Measurements from ENCODE around the gene OR51B6. TPM values are rescaled to one million over a fixed set of nuclear protein-coding genes. Genes with fewer than 3 reads are reported as not detected.
"Not testable (repeated sequence)": the region's sequence is repeated elsewhere in the genome, so short reads cannot be mapped to it uniquely, and the experiment has no call there.

OR51B6 gene
- total RNA-seq, 2 experiments from 2014 or later, result not detected

DNA sequence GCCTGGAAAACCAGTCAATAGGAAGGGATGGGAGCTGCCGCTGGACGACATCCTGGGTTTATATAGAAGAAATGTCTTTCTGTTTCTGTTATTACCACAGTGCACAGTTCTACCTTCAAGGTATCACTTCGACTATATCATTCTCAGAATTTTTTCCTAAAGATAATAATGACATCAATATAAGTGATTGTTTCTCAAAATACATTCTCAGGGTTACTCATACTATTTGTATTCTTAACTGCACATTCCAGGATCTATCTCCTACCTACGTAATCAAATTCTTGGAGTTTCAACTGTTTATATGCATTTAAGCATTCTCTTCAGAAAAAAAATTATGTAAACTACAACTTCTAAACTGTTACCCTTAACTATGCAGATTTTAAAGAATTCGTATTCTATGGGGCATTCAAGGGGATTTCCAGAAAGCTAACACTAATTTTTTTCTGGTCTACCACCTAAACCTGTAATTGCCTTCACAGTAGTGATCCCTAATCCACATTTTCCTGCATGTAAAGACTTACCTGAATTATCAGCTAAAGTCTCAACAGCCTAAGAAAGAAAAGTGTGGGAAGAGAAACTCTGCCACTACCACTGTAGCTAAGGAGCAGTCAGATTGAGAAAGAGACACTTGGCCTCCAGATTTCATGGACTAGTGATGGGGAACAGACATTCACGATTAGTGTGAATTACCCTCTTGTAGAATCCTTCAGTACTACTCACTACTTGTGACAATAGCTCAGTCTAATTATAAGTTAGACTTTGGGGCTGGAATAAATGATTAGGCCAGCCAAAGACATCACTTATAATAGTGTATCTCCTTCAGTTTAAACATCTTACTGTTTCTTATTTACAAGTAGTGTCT lies 7.6 kb upstream of the OR51B6 start, which contains the start of gene OR51B5:
OR51B5 (minus strand) TSS at position 51 of the 862 bp plus-strand sequence; CDS start at position 51, 0 bp downstream.
- H3K4me3 Mint-ChIP-seq, result no peak within 1 kb of the TSS
- CTCF ChIA-PET, result no interaction called here
- ATAC-seq (no peak), DNase-seq (no peak)
- no peak within 1 kb of the TSS for H3K27ac Mint-ChIP-seq
- H3K4me1 Mint-ChIP-seq, result no peaks in the 10 kb centered on the region
- H3K9me3 Mint-ChIP-seq (ENCODE audit: low read depth), result no peaks in the 10 kb centered on the region
- no peaks in the 10 kb centered on the region for H3K36me3 Mint-ChIP-seq
- no peaks in the 10 kb centered on the region for H3K27me3 Mint-ChIP-seq

DNA sequence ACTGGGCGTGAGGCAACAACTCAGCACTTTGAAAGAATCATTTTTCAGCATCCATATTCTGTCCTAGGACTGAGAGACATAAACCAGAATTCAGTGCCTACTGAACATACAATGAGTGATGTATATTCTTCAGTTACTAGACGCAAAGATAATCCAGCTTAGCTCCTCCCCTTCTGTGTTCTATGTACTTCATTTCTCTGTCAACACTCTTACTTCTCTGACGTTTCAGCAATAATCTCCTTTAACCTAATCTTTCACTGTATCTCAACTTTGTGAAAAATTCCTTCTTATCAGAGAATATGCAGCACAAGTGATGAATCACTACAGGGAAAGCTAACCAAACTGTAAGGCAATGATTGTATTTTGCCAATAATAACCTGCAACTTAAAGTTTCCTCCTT lies 5.5 kb upstream of the OR51B6 start:
- DNase-seq (no peak), ATAC-seq (no peak)
- Mint-ChIP-seq H3K27ac (no peak overlapping the region), H3K36me3 (no peaks in the 10 kb centered on the region), H3K9me3 (ENCODE audit: low read depth) (no peaks in the 10 kb centered on the region), H3K27me3 (no peaks in the 10 kb centered on the region), H3K4me1 (no peaks in the 10 kb centered on the region), H3K4me3 (no peak overlapping the region)
- CTCF ChIA-PET, result no interaction called here

GRCh38 chr11:5348551-5349194 lies 2.6 kb upstream of the OR51B6 start:
- H3K4me3 Mint-ChIP-seq, result no peak overlapping the region
- H3K27ac Mint-ChIP-seq, result no peak overlapping the region
- no peaks in the 10 kb centered on the region for H3K9me3 Mint-ChIP-seq (ENCODE audit: low read depth)
- CTCF ChIA-PET, result no interaction called here
- no peak for DNase-seq
- H3K4me1 Mint-ChIP-seq, result no peaks in the 10 kb centered on the region
- no peaks in the 10 kb centered on the region for H3K27me3 Mint-ChIP-seq
- ATAC-seq, result no peak
- no peaks in the 10 kb centered on the region for H3K36me3 Mint-ChIP-seq

DNA sequence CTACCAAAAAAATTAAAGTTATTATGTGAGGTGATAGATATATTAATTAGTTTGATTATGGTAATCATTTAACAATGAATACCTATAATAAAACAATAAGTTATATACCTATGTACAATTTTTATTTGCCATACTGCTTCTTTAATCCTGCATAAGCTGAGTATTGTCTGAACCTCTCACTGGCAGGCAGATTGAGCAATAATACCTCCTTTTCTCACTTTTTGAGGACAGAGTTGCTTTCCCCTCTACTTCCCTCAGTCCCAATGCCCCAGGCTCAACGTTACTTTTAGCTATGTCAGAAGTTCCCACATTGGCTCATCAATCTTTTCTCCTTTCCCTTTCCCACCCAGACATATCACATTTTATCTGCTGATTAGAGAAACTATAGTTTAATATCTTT lies 1.8 kb upstream of the OR51B6 start:
- CTCF ChIA-PET, result no interaction called here
- Mint-ChIP-seq H3K9me3 (ENCODE audit: low read depth) (no peaks in the 10 kb centered on the region), H3K4me3 (no peak overlapping the region), H3K36me3 (no peaks in the 10 kb centered on the region), H3K27me3 (no peaks in the 10 kb centered on the region), H3K27ac (no peak overlapping the region), H3K4me1 (no peaks in the 10 kb centered on the region)
- DNase-seq (no peak), ATAC-seq (no peak)

- H3K27me3 Mint-ChIP-seq; H3K4me3 Mint-ChIP-seq; H3K9me3 Mint-ChIP-seq (ENCODE audit: low read depth); ATAC-seq; H3K27ac Mint-ChIP-seq; DNase-seq; H3K36me3 Mint-ChIP-seq; H3K4me1 Mint-ChIP-seq; CTCF ChIA-PET: not testable (repeated sequence)
Measured at GRCh38 chr11:5356031-5356430, 4.7 kb downstream of the OR51B6 start.

GRCh38 chr11:5362017-5362625 lies 10.8 kb downstream of the OR51B6 start:
- no peak for DNase-seq
- Mint-ChIP-seq H3K4me1 (no peaks in the 10 kb centered on the region), H3K36me3 (no peaks in the 10 kb centered on the region), H3K27ac (no peak overlapping the region), H3K27me3 (no peaks in the 10 kb centered on the region), H3K4me3 (no peak overlapping the region), H3K9me3 (ENCODE audit: low read depth) (no peaks in the 10 kb centered on the region)
- CTCF ChIA-PET, result no interaction called here
- no peak for ATAC-seq

DNA sequence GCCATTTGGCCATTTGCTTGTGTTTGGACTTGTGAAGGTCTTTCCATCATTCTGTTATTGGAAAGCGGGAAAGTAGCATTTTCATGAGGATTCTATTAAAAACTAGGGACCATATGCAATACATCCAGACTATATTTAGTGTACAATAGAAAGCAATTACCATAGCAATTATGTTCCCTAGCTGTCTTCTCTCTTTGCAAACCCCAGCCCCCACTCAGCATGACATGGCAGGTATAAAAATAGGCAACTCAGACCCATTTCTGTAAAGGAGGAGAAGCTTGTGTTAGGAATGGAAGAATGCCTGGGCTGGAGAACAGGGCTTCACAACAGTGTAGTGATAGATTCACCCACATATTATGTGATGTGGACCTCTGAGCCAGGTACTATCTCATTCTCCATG lies 12.4 kb downstream of the OR51B6 start:
- CTCF ChIA-PET, result no interaction called here
- Mint-ChIP-seq H3K4me1 (no peaks in the 10 kb centered on the region), H3K27ac (no peak overlapping the region), H3K4me3 (no peak overlapping the region), H3K27me3 (no peaks in the 10 kb centered on the region), H3K36me3 (no peaks in the 10 kb centered on the region), H3K9me3 (ENCODE audit: low read depth) (no peaks in the 10 kb centered on the region)
- ATAC-seq (no peak), DNase-seq (no peak)

- CTCF ChIA-PET, result no interaction called here
- Mint-ChIP-seq H3K36me3 (no peaks in the 10 kb centered on the region), H3K4me1 (no peaks in the 10 kb centered on the region), H3K4me3 (no peak overlapping the region), H3K9me3 (ENCODE audit: low read depth) (no peaks in the 10 kb centered on the region), H3K27me3 (no peaks in the 10 kb centered on the region), H3K27ac (no peak overlapping the region)
- DNase-seq, result no peak
- ATAC-seq, result no peak
Measured at GRCh38 chr11:5364214-5364613, 12.9 kb downstream of the OR51B6 start.

DNA sequence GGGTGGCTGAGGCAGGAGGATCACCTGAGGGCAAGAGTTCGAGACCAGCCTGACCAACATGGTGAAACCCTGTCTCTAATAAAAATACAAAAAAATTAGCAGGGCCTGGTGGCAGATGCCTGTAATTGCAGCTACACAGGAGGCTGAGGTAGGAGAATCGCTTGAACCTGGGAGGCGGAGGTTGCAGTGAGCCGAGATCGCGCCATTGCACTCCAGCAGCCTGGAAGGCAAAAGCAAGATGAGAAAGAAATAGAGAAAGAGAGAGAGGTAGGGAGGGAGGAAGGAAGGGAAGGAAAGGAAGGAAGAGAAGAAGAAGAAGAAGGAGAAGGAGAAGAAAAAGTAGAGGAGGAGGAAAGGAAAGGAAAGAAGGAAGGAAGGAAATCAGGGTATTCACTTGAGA lies 15.1 kb downstream of the OR51B6 start:
- H3K9me3 Mint-ChIP-seq (ENCODE audit: low read depth); H3K4me1 Mint-ChIP-seq; CTCF ChIA-PET; H3K27me3 Mint-ChIP-seq; ATAC-seq; H3K36me3 Mint-ChIP-seq; DNase-seq; H3K4me3 Mint-ChIP-seq; H3K27ac Mint-ChIP-seq: not testable (repeated sequence)

DNA sequence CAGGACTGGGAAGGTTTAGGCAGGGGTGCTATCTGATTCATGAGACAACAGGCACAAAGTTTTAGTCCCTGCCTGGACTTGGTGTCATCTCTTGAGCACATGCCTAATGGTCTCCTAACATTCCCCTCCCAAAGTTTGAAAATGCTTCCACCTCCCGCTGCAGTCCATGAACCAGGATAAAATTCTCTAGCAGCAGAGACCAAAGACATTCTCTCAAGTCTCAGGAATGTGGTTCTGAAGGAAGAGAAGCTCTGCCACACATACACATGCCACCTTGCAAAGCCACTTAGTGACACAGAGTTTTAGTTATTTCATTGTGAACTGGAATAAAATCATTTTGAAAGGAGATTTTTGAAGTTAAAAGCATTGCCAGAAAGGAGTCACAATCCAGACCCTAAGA lies 15.5 kb downstream of the OR51B6 start:
- Mint-ChIP-seq H3K27me3 (peaks cover 3% of the 10 kb centered on the region), H3K9me3 (ENCODE audit: low read depth) (no peaks in the 10 kb centered on the region), H3K36me3 (no peaks in the 10 kb centered on the region), H3K4me1 (no peaks in the 10 kb centered on the region), H3K27ac (no peak overlapping the region), H3K4me3 (no peak overlapping the region)
- DNase-seq (no peak), ATAC-seq (no peak)
- CTCF ChIA-PET, result no interaction called here

- Mint-ChIP-seq H3K4me3 (no peak overlapping the region), H3K9me3 (ENCODE audit: low read depth) (no peaks in the 10 kb centered on the region), H3K4me1 (no peaks in the 10 kb centered on the region), H3K27me3 (peaks cover 3% of the 10 kb centered on the region), H3K36me3 (no peaks in the 10 kb centered on the region), H3K27ac (no peak overlapping the region)
- CTCF ChIA-PET, result no interaction called here
- no peak for DNase-seq
- ATAC-seq, result no peak
Measured at GRCh38 chr11:5367448-5368074, 16.3 kb downstream of the OR51B6 start.

GRCh38 chr11:5368502-5369043 lies 17.3 kb downstream of the OR51B6 start:
- peaks cover 3% of the 10 kb centered on the region for H3K27me3 Mint-ChIP-seq

DNA sequence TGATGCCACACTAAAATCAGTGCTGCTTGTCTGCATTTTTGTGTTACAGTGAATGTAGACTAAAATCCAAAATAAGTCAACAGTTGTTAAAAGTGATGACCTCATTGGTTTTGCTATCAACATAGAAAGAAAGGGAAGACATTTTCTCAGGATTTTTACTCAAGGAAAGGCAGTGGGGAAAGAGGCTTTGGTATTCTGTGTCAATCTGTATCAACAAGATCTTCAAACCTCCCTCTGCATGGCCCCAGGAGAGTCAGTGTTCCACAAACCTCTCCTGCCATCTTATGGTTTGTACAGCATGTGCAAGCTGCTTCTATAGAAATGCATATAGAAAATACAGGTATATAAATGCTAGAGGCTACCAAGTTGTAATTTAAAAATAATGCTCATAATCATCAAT lies 18.5 kb downstream of the OR51B6 start:
- no peak for DNase-seq
- H3K27me3 Mint-ChIP-seq, result peaks cover 3% of the 10 kb centered on the region
- H3K36me3 Mint-ChIP-seq, result no peaks in the 10 kb centered on the region
- no peaks in the 10 kb centered on the region for H3K9me3 Mint-ChIP-seq (ENCODE audit: low read depth)
- no peak overlapping the region for H3K27ac Mint-ChIP-seq
- H3K4me1 Mint-ChIP-seq, result no peaks in the 10 kb centered on the region
- H3K4me3 Mint-ChIP-seq, result no peak overlapping the region
- no peak for ATAC-seq
- CTCF ChIA-PET, result no interaction called here

More at GRCh38 chr11:5368502-5369043, 17.3 kb downstream of the OR51B6 start:
- DNase-seq, result no peak
- CTCF ChIA-PET, result no interaction called here
- ATAC-seq, result no peak
- Mint-ChIP-seq H3K4me1 (no peaks in the 10 kb centered on the region), H3K27ac (no peak overlapping the region), H3K4me3 (no peak overlapping the region), H3K9me3 (ENCODE audit: low read depth) (no peaks in the 10 kb centered on the region), H3K36me3 (no peaks in the 10 kb centered on the region)

All from activated CD8-positive, alpha-beta memory T cell treated with anti-CD3 and anti-CD28 coated beads, Interleukin-2, amount 10 ng/mL, durations not matched to agents 7 days and 5 days (primary cell).